Activated CD8-positive, alpha-beta memory T cell treated with anti-CD3 and anti-CD28 coated beads, Interleukin-2, amount 50 U/mL, for 4 hours (primary cell): ENCODE results near the gene HELZ2.
"Not testable (repeated sequence)": the region's sequence is repeated elsewhere in the genome, so short reads cannot be mapped to it uniquely, and the experiment has no call there.

ENCODE experiments used
- DNase-seq: peaks from one replicate; pipeline ENCODE4 v3.0.0-alpha.2; 2020

HELZ2 gene

GRCh38 chr20:63574156-63574828 is at the start of gene HELZ2:
TSS of gene HELZ2 (minus strand) at chr20:63574239. CDS start at chr20:63572385, 1,854 bp downstream.
- DNase-seq, result peak; percentile 70

- DNase-seq, result no peak
Measured at GRCh38 chr20:63622732-63623131, 48.7 kb upstream of the HELZ2 start.

- DNase-seq, result no peak
Measured at GRCh38 chr20:63622096-63622495, 48.1 kb upstream of the HELZ2 start.

DNA sequence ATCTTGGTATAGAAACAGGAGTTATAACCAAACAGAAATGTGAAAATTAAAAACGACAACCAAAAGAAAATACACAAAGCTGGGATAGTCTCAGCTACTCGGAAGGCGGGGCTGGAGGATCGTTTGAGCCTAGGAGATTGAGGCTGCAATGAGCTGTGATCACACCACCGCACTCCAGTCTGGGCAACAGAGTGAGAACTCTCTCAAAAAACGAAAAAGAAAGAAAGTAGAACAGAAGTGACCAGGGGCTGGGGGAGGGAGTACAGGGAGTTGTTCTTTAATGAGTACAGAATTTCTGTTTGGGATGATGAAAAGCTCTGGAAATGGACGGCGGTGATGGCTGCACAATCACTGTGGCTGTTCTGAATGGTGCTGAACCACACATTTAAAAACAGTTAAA is 47.0 kb upstream of the HELZ2 start:
- no peak for DNase-seq

DNA sequence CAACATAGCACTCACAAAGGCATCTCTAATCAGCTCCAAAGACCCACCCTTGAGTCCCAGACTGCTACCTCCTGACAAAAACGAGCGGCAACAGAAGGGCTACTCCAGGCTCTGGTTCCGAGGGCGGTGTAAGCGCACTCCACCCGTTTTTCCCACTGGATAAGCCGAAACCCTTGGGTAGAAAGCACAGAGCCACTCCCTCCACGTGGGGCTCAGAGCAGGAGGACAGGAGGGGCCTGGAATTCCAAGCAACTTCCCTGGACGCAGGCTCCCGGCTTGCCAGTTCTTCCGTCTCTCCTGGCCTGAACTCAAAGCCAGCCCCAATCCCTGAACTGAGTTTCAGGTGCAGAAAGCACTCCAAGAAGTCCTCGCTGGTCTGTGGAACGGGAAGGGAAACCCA is 45.5 kb upstream of the HELZ2 start:
- DNase-seq, result no peak

DNA sequence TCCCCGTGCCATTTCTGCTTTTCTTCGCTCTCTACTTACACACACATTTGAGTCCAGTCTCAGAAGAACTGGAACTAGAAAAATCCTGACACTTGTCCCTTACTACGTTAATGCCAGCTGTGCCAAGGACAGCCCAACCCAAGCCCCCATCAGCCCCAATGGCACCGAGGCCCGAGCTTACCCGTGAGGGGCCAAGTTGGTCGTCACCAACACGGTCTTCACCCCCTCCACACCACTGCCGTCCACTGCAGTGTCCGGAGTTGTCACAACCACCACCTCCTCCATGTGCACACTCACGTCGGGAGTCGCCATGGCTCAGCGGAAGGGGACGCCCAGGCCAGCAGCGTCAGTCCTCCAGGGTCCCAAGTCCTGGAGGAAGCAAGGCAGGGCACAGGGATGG is 45.0 kb upstream of the HELZ2 start:
- no peak for DNase-seq

GRCh38 chr20:63618291-63618980 is 44.4 kb upstream of the HELZ2 start:
- DNase-seq, result no peak

- DNase-seq, result no peak
Measured at GRCh38 chr20:63617876-63618265, 43.8 kb upstream of the HELZ2 start.

DNA sequence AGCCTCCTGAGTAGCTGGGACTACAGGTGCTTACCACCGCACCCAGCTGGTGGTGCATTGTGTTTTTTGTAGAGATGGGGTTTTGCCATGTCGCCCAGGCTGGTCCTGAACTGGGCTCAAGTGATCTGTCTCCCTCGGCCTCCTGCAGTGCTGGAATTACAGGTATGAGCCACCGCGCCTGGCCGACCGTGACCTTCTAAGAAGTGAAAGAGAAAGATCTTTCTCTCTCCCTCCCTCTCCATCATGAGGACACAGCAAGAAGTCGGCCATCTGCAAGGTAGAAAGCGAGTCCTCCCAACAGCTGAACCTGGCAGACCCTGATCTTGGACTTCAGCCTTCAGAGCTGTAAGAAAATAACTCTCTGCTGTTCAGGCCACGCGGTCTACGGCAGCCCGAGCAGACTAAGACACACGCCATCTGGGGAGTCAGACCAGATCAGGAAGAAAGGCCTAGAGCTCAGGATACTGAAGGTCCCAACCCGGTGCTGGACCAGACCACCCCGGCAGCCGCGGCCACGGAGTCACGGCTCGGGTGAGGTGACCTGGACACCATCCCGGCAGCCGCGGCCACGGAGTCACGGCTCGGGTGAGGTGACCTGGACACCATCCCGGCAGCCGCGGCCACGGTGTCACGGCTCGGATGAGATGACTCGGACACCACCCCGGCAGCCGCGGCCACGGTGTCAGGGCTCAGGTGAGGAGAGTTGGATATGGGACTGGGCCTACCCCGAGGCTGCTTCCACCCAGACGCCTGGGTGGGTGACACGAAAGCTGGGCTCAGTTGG is 43.2 kb upstream of the HELZ2 start:
- DNase-seq, result no peak

GRCh38 chr20:63613863-63614594 is 40.0 kb upstream of the HELZ2 start:
- not testable (repeated sequence) for DNase-seq

DNA sequence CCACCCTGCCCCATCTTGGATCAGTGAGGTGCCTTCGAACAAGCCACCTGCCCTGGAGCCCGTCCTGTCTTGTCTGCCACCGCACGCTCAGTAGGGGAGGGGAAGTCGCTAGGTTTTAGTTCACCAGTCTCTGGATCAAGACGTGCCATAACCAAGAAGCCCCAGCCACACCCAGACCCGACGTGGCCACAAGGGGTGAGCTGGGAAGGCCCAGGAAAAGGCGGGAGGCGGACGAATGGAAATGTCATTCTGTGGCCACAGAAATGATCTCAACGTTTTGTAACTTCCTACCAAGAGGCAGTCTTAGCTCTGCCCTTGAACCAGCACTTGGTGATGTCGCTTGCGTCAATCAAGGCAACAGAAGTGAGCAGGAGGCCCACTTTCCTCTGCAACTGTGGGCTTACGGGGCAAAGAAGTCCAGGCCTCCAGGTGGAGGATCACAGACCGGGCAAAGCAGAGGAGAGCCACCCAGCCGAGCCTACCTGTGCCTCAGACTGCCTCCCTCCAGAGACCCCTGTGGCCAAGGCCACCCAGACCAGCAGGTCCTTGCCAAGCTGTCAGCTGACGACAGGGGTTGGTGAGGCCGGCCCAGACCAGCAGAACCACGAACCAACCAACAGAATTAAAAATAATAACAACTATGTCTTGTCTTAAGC is 38.4 kb upstream of the HELZ2 start:
- DNase-seq, result no peak

DNA sequence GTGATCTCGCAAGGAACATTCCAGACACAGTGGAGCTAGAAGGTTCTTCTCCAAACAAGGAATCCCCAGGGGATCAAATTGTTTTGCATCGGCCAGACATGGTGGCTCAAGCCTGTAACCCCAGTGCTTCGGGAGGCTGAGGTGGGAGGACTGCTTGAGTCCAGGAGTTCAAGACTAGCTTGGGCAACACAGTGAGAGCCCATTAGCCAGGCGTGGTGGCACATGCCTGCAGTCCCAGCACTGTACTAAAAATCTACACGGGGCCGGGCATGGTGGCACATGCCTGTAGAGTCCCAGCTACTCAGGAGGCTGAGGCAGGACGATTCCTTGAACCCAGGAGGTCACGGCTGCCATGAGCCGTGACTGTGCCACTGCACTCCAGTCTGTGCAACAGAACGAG is 37.6 kb upstream of the HELZ2 start:
- no peak for DNase-seq

GRCh38 chr20:63610581-63611435 is 36.8 kb upstream of the HELZ2 start:
- DNase-seq, result no peak

DNA sequence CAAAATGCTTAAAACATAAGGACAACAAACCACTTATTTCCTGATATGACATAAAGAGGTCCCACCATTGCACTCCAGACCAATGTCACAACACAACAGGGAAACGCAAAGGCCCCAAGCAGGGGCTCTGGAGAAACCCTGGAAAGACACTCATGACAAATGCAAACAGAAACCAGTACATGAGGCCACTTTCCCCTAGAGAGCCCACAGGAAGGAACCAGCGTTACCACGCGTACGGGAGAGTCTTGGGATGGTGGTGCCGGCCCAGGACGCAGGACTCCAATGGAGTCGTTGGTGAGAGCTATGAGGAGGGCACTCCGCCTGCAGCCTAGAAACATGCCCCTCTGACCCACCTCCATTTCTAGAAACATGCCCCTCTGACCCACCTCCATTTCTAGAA is 32.6 kb upstream of the HELZ2 start:
- DNase-seq, result no peak

DNA sequence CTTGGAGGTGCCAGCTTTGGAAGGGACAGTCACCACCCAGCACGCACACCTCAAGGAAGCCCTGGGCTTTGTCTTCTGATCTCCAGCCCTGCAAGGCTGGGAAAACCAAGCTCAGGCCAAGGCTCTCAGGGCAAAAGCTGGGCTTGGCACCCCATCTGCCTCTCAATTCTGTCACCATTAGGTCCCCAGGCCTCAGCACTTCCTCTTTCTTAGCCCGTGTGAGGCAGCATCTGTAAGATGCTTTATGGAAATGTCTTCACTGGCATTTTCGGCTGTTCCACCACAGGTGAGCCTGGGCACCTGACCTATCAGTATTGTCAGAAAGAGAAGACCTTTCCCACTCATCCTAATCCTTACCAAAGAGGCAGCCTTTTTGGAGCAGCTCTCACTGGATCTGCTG is 28.3 kb upstream of the HELZ2 start:
- no peak for DNase-seq

DNA sequence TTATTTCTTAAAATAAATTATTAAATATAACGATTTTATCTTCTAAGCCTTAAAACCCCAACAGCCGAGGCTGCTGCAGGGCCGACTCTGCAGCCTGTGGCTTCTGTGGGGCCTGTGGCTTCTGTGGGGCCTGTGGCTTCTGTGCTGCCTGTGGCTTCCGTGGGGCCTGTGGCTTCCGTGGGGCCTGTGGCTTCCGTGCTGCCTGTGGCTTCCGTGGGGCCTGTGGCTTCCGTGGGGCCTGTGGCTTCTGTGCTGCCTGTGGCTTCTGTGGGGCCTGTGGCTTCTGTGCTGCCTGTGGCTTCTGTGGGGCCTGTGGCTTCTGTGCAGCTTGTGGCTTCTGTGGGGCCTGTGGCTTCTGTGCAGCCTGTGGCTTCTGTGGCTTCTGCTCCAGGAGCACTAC is 27.6 kb upstream of the HELZ2 start:
- not testable (repeated sequence) for DNase-seq

DNA sequence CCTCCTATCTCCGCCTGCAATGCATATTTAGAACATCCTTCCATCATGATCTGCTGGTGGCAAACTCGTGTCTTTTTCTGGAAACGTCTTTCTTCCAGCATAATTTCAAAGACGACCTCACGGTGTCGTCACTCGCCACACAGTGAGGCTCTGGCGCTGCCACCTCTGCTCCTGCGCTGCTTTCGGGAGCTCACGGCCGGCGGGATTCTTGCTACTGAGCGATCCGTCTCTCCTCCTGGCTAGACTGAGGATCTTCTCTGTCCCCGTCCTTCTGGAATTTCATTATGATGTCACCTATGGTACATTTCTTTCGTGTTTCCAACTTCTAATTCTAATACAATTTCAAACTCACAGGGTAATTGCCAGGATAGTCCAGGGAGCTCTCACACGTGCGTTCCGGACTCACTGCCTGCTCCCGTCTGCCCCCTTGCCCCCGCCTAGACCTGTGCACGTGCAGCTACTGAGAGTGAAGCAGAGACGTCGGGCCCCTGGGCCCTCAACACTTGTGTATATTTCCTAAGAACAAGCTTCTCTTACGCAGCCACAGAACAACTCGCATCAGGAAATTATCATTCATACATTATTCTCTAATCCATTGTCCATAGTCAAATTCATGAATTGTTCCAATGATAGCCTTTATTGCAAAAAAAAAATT is 25.5 kb upstream of the HELZ2 start:
- DNase-seq, result no peak

DNA sequence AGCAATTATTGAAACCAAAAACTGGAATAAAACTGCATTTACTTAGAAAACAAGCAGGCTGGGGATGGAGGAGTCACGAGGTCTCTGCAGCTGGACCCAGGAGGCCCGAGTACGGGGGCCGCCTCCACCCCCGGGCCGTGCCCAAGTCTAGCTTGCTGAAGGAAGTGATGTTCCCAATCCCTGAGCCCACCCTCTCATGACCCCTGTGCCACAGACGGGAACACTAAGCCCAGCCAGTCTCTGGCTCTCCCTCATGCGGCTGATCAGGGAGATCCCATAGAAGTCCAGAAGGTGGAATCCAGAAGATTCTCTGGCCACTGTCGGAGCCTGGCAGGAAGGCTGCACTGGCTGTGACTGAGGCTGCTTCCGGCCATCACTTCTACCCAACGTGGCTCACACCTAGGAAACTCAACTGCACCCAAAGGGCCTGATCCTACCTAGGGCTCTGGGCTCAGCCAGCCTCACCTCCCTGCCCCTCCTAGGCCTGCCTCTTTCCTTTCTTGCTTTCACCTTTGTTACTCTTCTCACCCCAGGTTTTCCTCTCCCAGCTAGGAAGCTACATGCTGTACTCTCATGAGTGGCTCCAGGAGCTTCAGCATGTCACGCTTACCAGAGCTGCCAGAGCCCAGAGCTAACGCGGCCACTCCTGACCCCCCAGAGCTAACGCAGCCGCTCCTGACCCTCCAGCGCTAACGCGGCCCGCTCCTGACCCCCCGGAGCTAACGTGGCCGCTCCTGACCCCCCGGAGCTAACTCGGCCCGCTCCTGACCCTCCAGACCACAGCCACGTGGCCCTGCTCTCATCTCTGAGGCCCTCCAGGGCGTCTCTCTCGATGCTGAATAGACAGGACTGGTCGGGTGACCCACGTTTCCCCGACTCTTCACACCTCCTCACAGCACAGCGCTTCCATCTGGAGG is 24.7 kb upstream of the HELZ2 start:
- no peak for DNase-seq

- DNase-seq, result no peak
Measured at GRCh38 chr20:63597651-63598478, 23.8 kb upstream of the HELZ2 start.
